Retinal pigment epithelial cell (primary cell): ENCODE results near the gene TRIM66.

ENCODE experiments used
- DNase-seq: peaks from one replicate; pipeline ENCODE4 v3.0.0-alpha.2; 2010; ENCODE audit warnings: low read depth
- H3K4me3 ChIP-seq: 2 replicates; pipeline ENCODE4 v1.5.1; 2011; ENCODE audit warnings: mild to moderate bottlenecking, low read length, control low read depth, moderate library complexity
- TF ChIP-seq, protein P1 (sequence below): conservative IDR thresholded peaks from 2 replicates; pipeline ENCODE4 v1.5.1; 2011; ENCODE audit warnings: low read depth, low read length, control low read depth, inconsistent platforms

Gene TRIM66

DNA sequence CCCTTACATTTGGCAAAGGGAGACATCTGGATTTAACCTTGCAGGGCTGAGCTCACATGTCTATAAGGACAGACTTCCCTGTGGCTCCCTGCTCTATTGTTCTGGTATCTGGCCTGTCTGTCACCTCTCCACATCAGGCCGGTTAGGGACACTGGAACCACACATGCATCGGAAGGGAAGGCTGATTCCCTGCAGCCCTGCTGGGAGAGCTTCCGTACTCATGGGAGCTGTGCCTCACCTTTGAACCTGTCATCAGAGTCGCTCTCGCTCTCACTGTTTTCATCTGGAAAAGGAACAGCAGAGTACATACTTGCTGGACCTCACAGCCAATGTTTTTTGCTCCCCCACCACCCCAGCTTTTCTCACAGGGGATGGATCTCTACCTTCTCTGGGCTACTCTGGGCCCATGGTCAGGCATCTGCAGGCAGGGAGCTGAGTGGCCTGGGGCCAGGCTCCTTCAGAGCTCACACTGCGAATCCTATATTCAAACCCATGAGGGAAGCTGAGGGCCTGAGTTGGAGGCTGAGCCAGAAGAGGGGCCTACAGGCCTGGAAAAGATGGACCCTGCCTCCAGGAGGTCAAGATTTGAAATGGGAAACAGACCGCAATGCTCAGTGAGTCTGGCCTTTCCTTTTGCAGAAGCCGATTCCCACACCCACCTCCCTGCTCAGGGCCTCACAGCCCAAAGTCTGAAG, 31.4 kb upstream of the TRIM66 start:
- DNase-seq: no peak
- TF ChIP-seq, protein P1, sequence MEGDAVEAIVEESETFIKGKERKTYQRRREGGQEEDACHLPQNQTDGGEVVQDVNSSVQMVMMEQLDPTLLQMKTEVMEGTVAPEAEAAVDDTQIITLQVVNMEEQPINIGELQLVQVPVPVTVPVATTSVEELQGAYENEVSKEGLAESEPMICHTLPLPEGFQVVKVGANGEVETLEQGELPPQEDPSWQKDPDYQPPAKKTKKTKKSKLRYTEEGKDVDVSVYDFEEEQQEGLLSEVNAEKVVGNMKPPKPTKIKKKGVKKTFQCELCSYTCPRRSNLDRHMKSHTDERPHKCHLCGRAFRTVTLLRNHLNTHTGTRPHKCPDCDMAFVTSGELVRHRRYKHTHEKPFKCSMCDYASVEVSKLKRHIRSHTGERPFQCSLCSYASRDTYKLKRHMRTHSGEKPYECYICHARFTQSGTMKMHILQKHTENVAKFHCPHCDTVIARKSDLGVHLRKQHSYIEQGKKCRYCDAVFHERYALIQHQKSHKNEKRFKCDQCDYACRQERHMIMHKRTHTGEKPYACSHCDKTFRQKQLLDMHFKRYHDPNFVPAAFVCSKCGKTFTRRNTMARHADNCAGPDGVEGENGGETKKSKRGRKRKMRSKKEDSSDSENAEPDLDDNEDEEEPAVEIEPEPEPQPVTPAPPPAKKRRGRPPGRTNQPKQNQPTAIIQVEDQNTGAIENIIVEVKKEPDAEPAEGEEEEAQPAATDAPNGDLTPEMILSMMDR: no peak
- no peak overlapping the region for H3K4me3 ChIP-seq

- H3K4me3 ChIP-seq: no peak overlapping the region
- DNase-seq: no peak
- TF ChIP-seq, protein P1: no peak
These were observed 30.0 kb upstream of the TRIM66 start for GRCh38 chr11:8712506-8712905.

GRCh38 chr11:8711895-8712442, 29.5 kb upstream of the TRIM66 start:
- no peak overlapping the region for H3K4me3 ChIP-seq
- TF ChIP-seq, protein P1: no peak
- DNase-seq: no peak

DNA sequence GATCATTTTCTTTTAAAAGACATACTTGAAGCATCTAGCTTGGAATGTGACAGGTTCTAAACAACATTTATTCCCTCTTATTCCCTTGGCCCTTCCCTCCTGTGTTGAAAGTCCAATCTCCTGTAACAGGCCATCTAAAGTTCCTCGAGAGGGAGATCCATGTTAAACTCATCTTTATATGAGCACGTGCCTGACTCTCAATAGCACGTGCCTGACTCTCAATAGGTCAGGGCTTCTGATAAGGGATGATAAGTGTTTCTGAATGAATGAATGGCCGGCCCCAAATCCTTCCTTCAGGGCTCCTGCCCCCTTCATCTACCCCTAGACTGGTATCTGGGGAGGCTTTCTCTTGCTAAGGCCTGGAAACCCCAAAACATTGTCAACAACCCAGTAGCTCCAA, 27.3 kb upstream of the TRIM66 start:
- DNase-seq: no peak
- no peak overlapping the region for H3K4me3 ChIP-seq
- TF ChIP-seq, protein P1: no peak

DNA sequence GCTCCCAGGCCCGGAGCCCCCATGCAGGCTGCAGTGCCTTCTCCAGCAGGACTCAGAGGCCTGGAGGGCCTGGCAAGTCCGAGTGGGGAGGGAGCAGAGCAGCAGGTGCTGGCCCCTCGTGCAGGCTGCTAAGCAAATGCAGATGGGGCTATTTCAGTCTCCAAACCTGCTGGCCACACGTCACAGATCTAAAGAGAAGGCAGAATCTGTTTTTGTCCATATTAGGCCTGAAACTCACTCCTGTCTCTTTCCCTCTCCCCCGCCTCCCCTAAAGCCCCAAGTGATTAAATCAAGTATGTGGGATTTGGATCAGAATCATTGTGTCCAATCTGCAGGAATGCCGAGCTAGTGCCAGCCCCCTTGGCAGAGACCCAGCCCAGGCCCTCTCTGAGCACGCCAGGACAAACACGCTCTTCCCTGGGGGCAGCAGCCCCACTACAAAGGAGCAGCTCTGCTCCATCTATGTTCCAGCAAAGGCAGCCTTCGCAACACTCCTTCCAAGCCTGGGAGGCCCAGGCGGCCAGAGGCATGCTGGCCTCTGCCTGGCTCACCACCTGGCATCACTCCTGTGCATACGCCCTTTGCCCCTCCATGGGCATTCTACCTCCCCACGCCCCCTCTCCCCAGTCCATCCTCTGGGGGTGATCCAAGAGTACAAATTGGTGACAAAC, 26.7 kb upstream of the TRIM66 start:
- H3K4me3 ChIP-seq: no peak overlapping the region
- DNase-seq: peak; percentile 96
- TF ChIP-seq, protein P1: no peak

GRCh38 chr11:8707541-8708191, 25.2 kb upstream of the TRIM66 start:
- H3K4me3 ChIP-seq: no peak overlapping the region
- no peak for DNase-seq
- TF ChIP-seq, protein P1: no peak
